SH-SY5Y (cell line): ENCODE measurements around the gene KBTBD6.

Experiments
- GATA2 ChIP-seq: IDR thresholded peaks from 2 replicates; pipeline ENCODE4 v1.6.1; 2011; ENCODE audit warnings: mild to moderate bottlenecking, low read depth, low read length
- GATA3 ChIP-seq: IDR thresholded peaks from 2 replicates; pipeline ENCODE4 v1.6.1; 2011; ENCODE audit warnings: low read depth, mild to moderate bottlenecking, low read length, moderate library complexity

GRCh38 chr13:41079725-41080124 lies 52.9 kb downstream of the KBTBD6 start:
- no peak for TF ChIP-seq GATA2
- no peak for TF ChIP-seq GATA3
